Peyer's patch (tissue), 4 donors: ENCODE results near the gene VN1R5. TPM values are rescaled to one million over a fixed set of nuclear protein-coding genes. Genes with fewer than 3 reads are reported as not detected.
"Not testable (repeated sequence)": the region's sequence is repeated elsewhere in the genome, so short reads cannot be mapped to it uniquely, and the experiment has no call there.

Experiments used
- DNase-seq, 3 donors: peaks; one replicate each; pipeline ENCODE4 v3.0.0-alpha.2; 2017 to 2019
- H3K27ac ChIP-seq, 4 donors: fragments of 200-600 bp; sonication (generic); one replicate each; pipeline ENCODE4 v1.5.1; 2016 to 2019
- H3K27me3 ChIP-seq, 2 donors: fragments of 200-600 bp; sonication (generic); one replicate each; pipeline ENCODE4 v1.5.1; 2019
- H3K36me3 ChIP-seq, 3 donors: fragments of 200-600 bp; sonication (generic); one replicate each; pipeline ENCODE4 v1.5.1; 2016 to 2019
- H3K4me1 ChIP-seq, 4 donors: fragments of 200-600 bp; sonication (generic); one replicate each; pipeline ENCODE4 v1.5.1; 2016 to 2019
- H3K4me3 ChIP-seq, 4 donors: fragments of 200-600 bp; sonication (generic); 1 replicate in 3 of 4; 2 replicates in 1 of 4; pipeline ENCODE4 v1.5.1; 2016 to 2019; ENCODE audit warnings: mild to moderate bottlenecking in 1 of 4
- H3K9me3 ChIP-seq, 4 donors: fragments of 200-600 bp; sonication (generic); one replicate each; pipeline ENCODE4 v1.5.1; 2016 to 2019; ENCODE audit warnings: mild to moderate bottlenecking in 1 of 4
- CTCF ChIP-seq, 6 experiments: fragments of 450-650 bp in 4 of 6; fragments of 200-600 bp in 2 of 6; sonication (generic) in 1 of 6; IDR thresholded peaks; one replicate each; pipeline ENCODE4 v1.5.1; 2017 to 2019; ENCODE audit warnings: antibody characterized with exemption in 6 of 6, mild to moderate bottlenecking in 3 of 6, moderate library complexity in 1 of 6
- POLR2A ChIP-seq, 2 donors: fragments of 450-650 bp; IDR thresholded peaks; one replicate each; pipeline ENCODE4 v1.5.1; 2017; ENCODE audit warnings: antibody characterized with exemption in 2 of 2, mild to moderate bottlenecking in 2 of 2, moderate library complexity in 2 of 2
- total RNA-seq, 4 donors: library from RNA; depleted of rRNA; stranded (reverse); fragments of >200 nt; gene quantifications; one replicate each; pipeline ENCODE4 v1.1.0, GENCODE V29; 2016

The VN1R5 gene
- total RNA-seq, 4 donors from 2014 or later = not detected

GRCh38 chr1:247288341-247288740, 32.5 kb downstream of the VN1R5 start:
- Histone ChIP-seq H3K27ac (no peak overlapping the region), H3K4me3 (no peak overlapping the region), H3K4me1 (no peaks in the 10 kb centered on the region), H3K36me3 (no peaks in the 10 kb centered on the region), H3K9me3 (no peaks in the 10 kb centered on the region), H3K27me3 (no peaks in the 10 kb centered on the region)
- no peak for TF ChIP-seq POLR2A (IDR thresholded peaks at IDR 0.05)
- no peak for TF ChIP-seq CTCF (IDR thresholded peaks at IDR 0.05)
- DNase-seq = no peak

- H3K9me3 ChIP-seq, H3K4me1 ChIP-seq, H3K27me3 ChIP-seq, DNase-seq, H3K4me3 ChIP-seq, H3K36me3 ChIP-seq, H3K27ac ChIP-seq: not testable (repeated sequence)
Measured at GRCh38 chr1:247289274-247289892, 33.5 kb downstream of the VN1R5 start.

GRCh38 chr1:247290576-247290975, 34.7 kb downstream of the VN1R5 start:
- DNase-seq = no peak
- Histone ChIP-seq H3K9me3 (no peaks in the 10 kb centered on the region), H3K36me3 (no peaks in the 10 kb centered on the region), H3K27ac (no peak overlapping the region), H3K4me3 (no peak overlapping the region), H3K27me3 (no peaks in the 10 kb centered on the region), H3K4me1 (no peaks in the 10 kb centered on the region)
- TF ChIP-seq POLR2A (IDR thresholded peaks at IDR 0.05) = no peak
- no peak for TF ChIP-seq CTCF (IDR thresholded peaks at IDR 0.05)

- Histone ChIP-seq H3K36me3 (no peaks in the 10 kb centered on the region), H3K4me1 (no peaks in the 10 kb centered on the region), H3K27me3 (no peaks in the 10 kb centered on the region), H3K4me3 (no peak overlapping the region), H3K9me3 (no peaks in the 10 kb centered on the region), H3K27ac (no peak overlapping the region)
- no peak for DNase-seq
- TF ChIP-seq CTCF (IDR thresholded peaks at IDR 0.05) (no peak), POLR2A (IDR thresholded peaks at IDR 0.05) (no peak)
Measured at GRCh38 chr1:247291161-247291560, 35.3 kb downstream of the VN1R5 start.

- no peaks in the 10 kb centered on the region for H3K36me3 ChIP-seq
- no peak overlapping the region for H3K27ac ChIP-seq
- no peak overlapping the region for H3K4me3 ChIP-seq
- TF ChIP-seq CTCF (IDR thresholded peaks at IDR 0.05) (no peak), POLR2A (IDR thresholded peaks at IDR 0.05) (no peak)
- DNase-seq = no peak
- no peaks in the 10 kb centered on the region for H3K4me1 ChIP-seq
- H3K9me3 ChIP-seq = no peaks in the 10 kb centered on the region
- no peaks in the 10 kb centered on the region for H3K27me3 ChIP-seq
Measured at GRCh38 chr1:247291833-247292561, 36.1 kb downstream of the VN1R5 start.

GRCh38 chr1:247293047-247293446, 37.2 kb downstream of the VN1R5 start:
- Histone ChIP-seq H3K36me3 (no peaks in the 10 kb centered on the region), H3K4me3 (no peak overlapping the region), H3K9me3 (no peaks in the 10 kb centered on the region), H3K27ac (no peak overlapping the region), H3K4me1 (no peaks in the 10 kb centered on the region), H3K27me3 (no peaks in the 10 kb centered on the region)
- TF ChIP-seq CTCF (IDR thresholded peaks at IDR 0.05) (no peak), POLR2A (IDR thresholded peaks at IDR 0.05) (no peak)
- no peak for DNase-seq
